Lung microvascular endothelial cell (primary cell): ENCODE data around the gene KRT23. TPM values are rescaled to one million over a fixed set of nuclear protein-coding genes. Genes with fewer than 3 reads are reported as not detected.

Source experiments
- DNase-seq, 2 donors: peaks; one replicate each; pipeline versions ENCODE4 v3.0.0 to v3.0.0-alpha.2; 2010; ENCODE audit warnings: low read depth in 2 of 2
- total RNA-seq: library from RNA; depleted of rRNA; stranded (reverse); fragments of >200 nt; gene quantifications from 2 replicates; pipeline ENCODE4 v1.2.1, GENCODE V29; 2014

Gene KRT23
- total RNA-seq, 1 donor from 2014 or later: 1.6 TPM

GRCh38 chr17:40873255-40873654 lies 64.2 kb downstream of the KRT23 start:
- no peak for DNase-seq

Other genes with a start within 250 kb of the KRT23 start
- not detected in 2 replicates for gene KRT24, start 233.9 kb downstream of the KRT23 start, total RNA-seq
- not detected in 2 replicates for gene KRT25, start 182.3 kb downstream of the KRT23 start, total RNA-seq
- gene KRT26, start 165.4 kb downstream of the KRT23 start, total RNA-seq: not detected in 2 replicates
- not detected in 2 replicates for gene KRT27, start 155.1 kb downstream of the KRT23 start, total RNA-seq
- gene KRT28, start 137.7 kb downstream of the KRT23 start, total RNA-seq: not detected in 2 replicates
- 1.6 and 3.3 TPM in 2 replicates for gene KRT10, start 115.0 kb downstream of the KRT23 start, total RNA-seq
- gene KRT12, start 70.4 kb downstream of the KRT23 start, total RNA-seq: not detected in 2 replicates
- gene KRT20, start 52.4 kb downstream of the KRT23 start, total RNA-seq: not detected in 2 replicates
- not detected in 2 replicates for gene KRT39, start 29.3 kb upstream of the KRT23 start, total RNA-seq
- not detected in 2 replicates for gene KRT40, start 46.7 kb upstream of the KRT23 start, total RNA-seq
- not detected in 2 replicates for gene KRTAP3-3, start 56.5 kb upstream of the KRT23 start, total RNA-seq
- gene KRTAP3-2, start 62.3 kb upstream of the KRT23 start, total RNA-seq: not detected in 2 replicates
- not detected in 2 replicates for gene KRTAP3-1, start 71.5 kb upstream of the KRT23 start, total RNA-seq
- not detected in 2 replicates for gene KRTAP1-5, start 89.6 kb upstream of the KRT23 start, total RNA-seq
- gene KRTAP1-4, start 92.5 kb upstream of the KRT23 start, total RNA-seq: not detected in 2 replicates
- not detected in 2 replicates for gene KRTAP1-3, start 97.2 kb upstream of the KRT23 start, total RNA-seq
- gene KRTAP1-1, start 103.8 kb upstream of the KRT23 start, total RNA-seq: not detected in 2 replicates
- gene KRTAP2-1, start 109.7 kb upstream of the KRT23 start, total RNA-seq: not detected in 2 replicates
- not detected in 2 replicates for gene KRTAP2-2, start 117.6 kb upstream of the KRT23 start, total RNA-seq
- gene KRTAP2-3, start 122.5 kb upstream of the KRT23 start, total RNA-seq: not detected in 2 replicates
- not detected in 2 replicates for gene KRTAP2-4, start 128.2 kb upstream of the KRT23 start, total RNA-seq
- gene KRTAP4-7, start 146.5 kb upstream of the KRT23 start, total RNA-seq: not detected in 2 replicates
- not detected in 2 replicates for gene KRTAP4-8, start 160.5 kb upstream of the KRT23 start, total RNA-seq
- gene KRTAP4-16, start 164.6 kb upstream of the KRT23 start, total RNA-seq: not detected in 2 replicates
- gene KRTAP4-9, start 167.7 kb upstream of the KRT23 start, total RNA-seq: not detected in 2 replicates
- gene KRTAP4-11, start 180.7 kb upstream of the KRT23 start, total RNA-seq: not detected in 2 replicates
- gene KRTAP4-12, start 186.5 kb upstream of the KRT23 start, total RNA-seq: not detected in 2 replicates
- not detected in 2 replicates for gene KRTAP4-6, start 202.9 kb upstream of the KRT23 start, total RNA-seq
- gene KRTAP4-5, start 212.2 kb upstream of the KRT23 start, total RNA-seq: not detected in 2 replicates
- gene KRTAP4-4, start 223.1 kb upstream of the KRT23 start, total RNA-seq: not detected in 2 replicates
- gene KRTAP4-3, start 230.6 kb upstream of the KRT23 start, total RNA-seq: not detected in 2 replicates
- gene KRTAP4-2, start 240.6 kb upstream of the KRT23 start, total RNA-seq: not detected in 2 replicates
- gene KRTAP4-1, start 247.3 kb upstream of the KRT23 start, total RNA-seq: not detected in 2 replicates